GM21360 (cell line): Measurements from ENCODE around the gene SMC1B.
"Not testable (repeated sequence)": the region's sequence is repeated elsewhere in the genome, so short reads cannot be mapped to it uniquely, and the experiment has no call there.

Source experiments
- ATAC-seq: cut with Tn5 transposase; IDR thresholded peaks from one replicate; pipeline ENCODE4 v1.9.1; 2021; ENCODE audit warnings: mild to moderate bottlenecking, moderate library complexity; ENCODE audit not compliant: unreplicated experiment

Gene SMC1B

GRCh38 chr22:45413368-45414211, at the start of gene SMC1B, which contains the start of gene RIBC2:
Gene SMC1B, minus strand, starts transcription at chr22:45413599. Its CDS starts 32 bp downstream, at chr22:45413567.
Gene RIBC2, plus strand, starts transcription at chr22:45413693. Its CDS starts 194 bp downstream, at chr22:45413887.
- ATAC-seq, result no peak

- no peak for ATAC-seq
Observed at GRCh38 chr22:45462034-45462655, 48.7 kb upstream of the SMC1B start.

- ATAC-seq, result no peak
Observed at GRCh38 chr22:45460288-45461109, 47.1 kb upstream of the SMC1B start.

GRCh38 chr22:45459235-45459634, 45.8 kb upstream of the SMC1B start:
- ATAC-seq, result no peak

GRCh38 chr22:45458532-45458931, 45.1 kb upstream of the SMC1B start:
- no peak for ATAC-seq

GRCh38 chr22:45456811-45457210, 43.4 kb upstream of the SMC1B start:
- ATAC-seq, result no peak

GRCh38 chr22:45455621-45456020, 42.2 kb upstream of the SMC1B start:
- no peak for ATAC-seq

- ATAC-seq, result no peak
Observed at GRCh38 chr22:45455212-45455611, 41.8 kb upstream of the SMC1B start.

- ATAC-seq, result no peak
Observed at GRCh38 chr22:45454275-45454674, 40.9 kb upstream of the SMC1B start.

GRCh38 chr22:45453764-45454163, 40.4 kb upstream of the SMC1B start:
- ATAC-seq, result no peak

GRCh38 chr22:45452565-45453379, 39.4 kb upstream of the SMC1B start:
- ATAC-seq, result no peak

GRCh38 chr22:45451972-45452371, 38.6 kb upstream of the SMC1B start:
- no peak for ATAC-seq

- ATAC-seq, result no peak
Observed at GRCh38 chr22:45450921-45451651, 37.7 kb upstream of the SMC1B start.

GRCh38 chr22:45450101-45450785, 36.8 kb upstream of the SMC1B start:
- ATAC-seq, result no peak

GRCh38 chr22:45449442-45449841, 36.0 kb upstream of the SMC1B start:
- not testable (repeated sequence) for ATAC-seq

- no peak for ATAC-seq
Observed at GRCh38 chr22:45448431-45448830, 35.0 kb upstream of the SMC1B start.

- not testable (repeated sequence) for ATAC-seq
Observed at GRCh38 chr22:45447596-45447995, 34.2 kb upstream of the SMC1B start.

GRCh38 chr22:45446216-45446615, 32.8 kb upstream of the SMC1B start:
- ATAC-seq, result no peak

- ATAC-seq, result no peak
Observed at GRCh38 chr22:45445031-45445710, 31.8 kb upstream of the SMC1B start.
